NCI-H2196 treated with DMSO at 0.1 percent for 48 hours (cell line): ENCODE results near the gene ATP1A1.
A peak's percentile ranks its signal among the peaks of the same experiment; 100 is the strongest.

ENCODE experiments used
- DNase-seq: peaks from one replicate; lab custom pipeline; 2025; ENCODE audit not compliant: unreplicated experiment; lab: John Stamatoyannopoulos, UW

Gene ATP1A1

GRCh38 chr1:116343019-116343418, 30.0 kb upstream of the ATP1A1 start:
- DNase-seq: no peak

GRCh38 chr1:116345011-116345410, 28.0 kb upstream of the ATP1A1 start:
- DNase-seq: no peak

DNA sequence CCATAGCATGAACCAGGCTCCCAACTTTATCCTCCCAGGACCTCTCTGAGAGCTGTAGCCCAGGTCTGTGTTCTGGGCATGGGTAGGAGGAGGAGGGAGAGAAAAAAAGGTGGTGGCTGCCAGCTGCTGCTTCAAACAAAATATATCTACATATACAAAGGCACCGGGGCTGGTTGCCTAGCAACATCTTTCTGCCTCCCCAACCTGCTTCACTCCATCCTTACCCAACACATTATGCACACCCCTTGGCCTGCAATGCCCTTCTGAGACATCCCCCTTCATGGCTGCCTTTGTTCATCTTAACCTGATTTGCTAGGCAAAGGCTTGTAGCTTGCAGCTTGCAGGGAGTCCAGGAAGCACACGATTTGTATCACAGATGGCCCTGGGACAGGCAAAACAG, 27.2 kb upstream of the ATP1A1 start:
- peak; percentile 49 for DNase-seq

GRCh38 chr1:116346943-116347673, 25.9 kb upstream of the ATP1A1 start:
- no peak for DNase-seq

DNA sequence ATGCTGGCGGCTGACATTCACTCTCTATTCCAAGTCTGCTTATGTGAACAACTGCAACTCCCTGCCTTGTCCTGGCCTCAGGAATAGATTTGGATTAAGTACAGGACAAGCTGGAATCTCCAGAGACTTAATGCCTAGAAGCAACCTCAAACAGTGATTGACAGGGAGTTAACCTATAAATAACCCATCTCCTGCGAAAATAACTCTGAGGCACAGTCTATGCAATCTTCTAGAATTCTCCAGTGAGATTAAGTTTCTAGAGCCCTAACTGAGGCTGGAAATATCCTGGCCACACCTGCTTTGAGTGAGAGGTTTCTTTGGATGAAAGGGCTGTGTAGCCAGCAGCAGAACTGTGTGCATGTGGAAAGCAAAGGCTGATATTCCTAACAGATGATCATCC, 25.3 kb upstream of the ATP1A1 start:
- no peak for DNase-seq

GRCh38 chr1:116350097-116350645, 22.9 kb upstream of the ATP1A1 start:
- DNase-seq: no peak

- DNase-seq: no peak
Measured at GRCh38 chr1:116351914-116352313, 21.1 kb upstream of the ATP1A1 start.

DNA sequence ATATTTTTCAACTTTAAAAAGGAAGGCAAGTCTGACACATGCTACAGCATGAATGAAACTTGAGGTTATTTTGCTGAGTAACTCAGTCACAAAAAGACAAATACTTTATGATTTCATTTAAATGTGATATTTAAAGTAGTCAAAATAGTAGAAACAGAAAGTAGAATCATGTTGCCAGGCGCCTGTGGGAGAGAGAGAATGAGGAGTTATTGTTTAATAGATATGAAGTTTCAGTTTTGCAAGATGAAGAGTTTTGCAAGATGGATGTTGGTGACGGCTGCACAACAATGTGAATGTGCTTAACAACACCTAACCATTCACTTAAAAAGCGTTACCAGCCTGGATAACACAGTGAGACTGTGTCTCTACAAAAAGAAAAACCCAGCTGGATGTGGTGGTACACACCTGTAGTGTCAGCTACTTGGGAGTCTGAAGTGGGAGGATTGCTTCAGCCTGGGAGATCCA, 20.7 kb upstream of the ATP1A1 start:
- no peak for DNase-seq

DNA sequence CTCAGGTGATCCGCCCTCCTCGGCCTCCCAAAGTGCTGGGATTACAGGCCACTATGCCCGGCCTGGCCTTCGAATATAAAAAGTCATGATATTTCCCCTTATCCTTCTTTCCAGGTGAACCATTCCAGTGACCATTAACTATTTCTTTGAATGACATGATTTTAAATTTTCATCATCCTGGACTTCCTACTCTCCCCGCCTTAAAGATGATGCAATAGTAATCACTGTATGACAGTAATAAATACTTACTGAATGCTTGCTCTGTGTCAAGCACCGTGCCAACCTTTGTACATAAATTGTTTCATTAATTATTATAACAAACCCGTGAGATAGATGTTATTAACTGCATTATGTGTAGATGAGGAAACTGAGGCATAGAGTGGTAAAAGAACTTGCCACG, 19.9 kb upstream of the ATP1A1 start:
- no peak for DNase-seq

DNA sequence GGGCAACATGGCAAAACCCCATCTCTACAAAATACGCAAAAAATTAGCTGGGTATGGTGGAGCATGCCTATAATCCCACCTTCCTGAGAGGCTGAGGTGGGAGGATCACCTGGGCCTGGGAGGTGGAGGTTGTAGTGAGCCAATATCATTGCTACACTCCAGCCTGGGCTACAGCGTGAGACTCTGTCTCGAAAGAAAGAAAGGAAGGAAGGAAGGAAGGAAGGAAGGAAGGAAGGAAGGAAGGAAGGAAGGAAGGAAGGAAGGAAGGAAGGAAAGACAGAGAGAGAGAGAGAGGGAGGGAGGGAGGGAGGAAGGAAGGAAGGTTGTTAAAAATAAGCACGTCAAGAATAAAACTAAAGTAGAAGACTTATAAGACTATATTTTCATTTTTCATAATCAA, 17.0 kb upstream of the ATP1A1 start:
- DNase-seq: no peak

- no peak for DNase-seq
Measured at GRCh38 chr1:116356673-116357072, 16.4 kb upstream of the ATP1A1 start.

GRCh38 chr1:116357487-116357886, 15.6 kb upstream of the ATP1A1 start:
- DNase-seq: no peak

- no peak for DNase-seq
Measured at GRCh38 chr1:116359060-116359830, 13.8 kb upstream of the ATP1A1 start.

DNA sequence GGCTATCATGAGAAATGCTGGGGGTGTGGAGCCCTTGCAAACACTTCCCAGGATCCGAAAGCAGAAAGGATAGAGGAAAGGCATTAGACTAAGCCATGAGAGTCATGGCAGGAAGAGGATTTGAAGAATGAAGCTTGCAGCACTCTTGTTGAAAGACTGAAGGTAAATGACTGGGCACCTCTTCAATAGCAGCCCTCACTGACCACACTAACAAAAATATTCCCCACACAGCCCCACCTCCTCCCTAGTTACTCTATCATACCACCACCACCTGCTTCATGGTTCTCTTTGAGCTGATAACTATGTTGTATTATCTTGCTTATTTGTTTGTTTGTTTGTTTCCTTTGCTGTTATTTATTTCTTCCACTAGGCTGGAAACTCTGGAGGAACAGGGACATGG, 13.2 kb upstream of the ATP1A1 start:
- DNase-seq: no peak

DNA sequence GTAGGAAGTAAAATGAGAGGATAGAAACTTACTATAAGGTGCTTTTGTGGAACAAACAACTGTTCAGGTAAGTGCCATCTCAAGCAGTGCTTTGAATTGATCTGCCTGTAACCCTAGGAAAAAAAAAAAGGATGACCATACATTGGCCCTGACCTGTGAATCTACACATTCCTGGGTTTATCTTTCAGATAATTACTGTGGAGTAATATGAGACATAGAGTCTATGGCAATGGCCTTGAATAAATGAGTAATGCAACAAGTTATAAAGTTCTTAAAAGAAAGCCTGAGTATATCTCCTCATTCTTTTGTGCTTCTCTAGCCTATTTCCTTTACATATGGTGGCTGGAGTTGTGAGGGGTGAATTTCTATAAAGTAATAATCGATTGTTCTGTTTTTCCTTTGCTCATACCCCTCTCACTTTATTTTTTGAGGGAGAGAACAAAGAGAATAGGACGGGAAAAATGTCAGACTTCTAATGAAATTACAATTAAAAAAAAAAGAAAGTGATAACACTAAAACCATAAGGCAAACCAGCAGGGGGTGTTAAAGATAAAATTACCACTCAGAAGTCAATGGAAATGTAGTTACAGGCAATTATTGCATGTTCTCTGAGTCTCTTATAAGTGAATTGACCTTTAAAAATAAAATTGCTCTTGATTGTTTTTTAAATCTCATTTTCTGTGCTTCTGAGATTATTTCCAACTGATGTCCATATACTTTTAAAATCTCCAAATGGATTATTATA, 12.4 kb upstream of the ATP1A1 start:
- no peak for DNase-seq

DNA sequence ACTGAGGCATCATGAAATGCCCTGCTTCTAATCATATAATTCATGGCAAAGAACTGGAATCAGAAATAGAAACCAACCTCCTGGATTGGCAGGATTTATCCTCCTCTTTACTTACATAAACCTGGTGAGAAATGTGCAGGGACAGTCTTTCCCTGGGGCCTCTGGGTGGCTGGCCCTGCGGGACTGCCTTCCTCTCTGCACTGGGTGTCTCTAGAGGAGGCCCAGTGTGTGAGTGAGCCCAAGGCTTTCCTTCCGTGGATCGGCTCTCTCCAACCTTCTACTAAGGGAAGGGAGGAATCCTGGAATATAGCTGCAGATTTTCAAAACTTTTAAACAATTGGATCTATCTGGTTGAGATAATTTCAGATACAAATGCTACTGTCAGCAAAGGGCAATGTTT, 11.4 kb upstream of the ATP1A1 start:
- no peak for DNase-seq

DNA sequence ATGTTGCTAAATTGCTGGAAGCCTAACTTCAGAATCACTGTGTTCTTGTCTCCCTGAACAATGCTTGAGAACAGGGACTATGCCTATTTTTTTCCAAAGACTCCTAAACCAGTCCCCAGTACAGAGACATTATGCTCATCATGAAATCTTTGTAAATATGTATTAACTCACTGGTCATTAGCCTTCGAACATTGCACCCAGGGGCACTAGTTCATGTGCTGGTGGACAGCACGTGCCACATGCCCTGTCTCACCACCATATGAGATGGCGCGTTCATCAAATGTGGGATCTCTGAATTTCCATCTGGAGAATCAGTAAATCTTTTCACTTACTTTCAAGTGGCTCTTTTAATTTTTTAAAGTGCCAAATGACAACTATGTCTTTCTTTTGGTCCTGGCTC, 11.0 kb upstream of the ATP1A1 start:
- no peak for DNase-seq

- DNase-seq: no peak
Measured at GRCh38 chr1:116365353-116365780, 7.7 kb upstream of the ATP1A1 start.

DNA sequence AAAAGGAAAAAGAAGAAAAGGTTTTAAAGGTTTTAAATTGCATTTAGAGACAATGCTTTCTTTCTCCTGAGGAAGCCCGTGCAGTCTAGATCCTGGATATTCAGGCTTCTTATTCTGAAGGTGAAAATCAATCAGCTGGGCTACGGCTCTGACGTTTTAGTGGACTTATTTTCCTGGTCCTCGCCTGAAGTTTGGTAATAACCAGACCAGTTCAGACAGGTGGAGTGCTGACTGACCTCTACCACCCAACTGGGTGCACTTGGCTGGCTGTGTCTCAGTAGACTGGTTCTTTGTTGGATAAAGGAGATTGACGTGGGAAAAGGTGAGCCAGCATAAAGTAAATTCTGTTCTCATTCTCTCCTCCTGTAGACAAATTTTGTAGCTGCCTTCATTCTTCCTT, 7.2 kb upstream of the ATP1A1 start:
- no peak for DNase-seq

GRCh38 chr1:116367256-116367945, 5.6 kb upstream of the ATP1A1 start:
- no peak for DNase-seq

GRCh38 chr1:116368241-116368640, 4.8 kb upstream of the ATP1A1 start:
- DNase-seq: no peak
